AG04450 (cell line): Measurements from ENCODE around the gene ATAD3A. TPM values are rescaled to one million over a fixed set of nuclear protein-coding genes. Genes with fewer than 3 reads are reported as not detected.
A peak's percentile ranks its signal among the peaks of the same experiment; 100 is the strongest.

Source experiments
- CTCF ChIA-PET: fragments of 300-600, 350-600 bp; formaldehyde crosslinking; extraction: SDS; loops from one replicate; lab custom pipeline; 2022; ENCODE audit warnings: antibody characterized with exemption, inconsistent platforms; lab: Charles Lee
- POLR2A ChIA-PET: fragments of 350-600 bp; formaldehyde crosslinking; extraction: SDS; loops from one replicate; lab custom pipeline; 2021; ENCODE audit warnings: antibody characterized with exemption, inconsistent platforms; lab: Yijun Ruan, JAX
- DNase-seq: peaks from one replicate; pipeline ENCODE4 v3.0.0-alpha.2; 2011; ENCODE audit warnings: low read depth, low spot score
- H3K27ac ChIP-seq: one replicate; pipeline ENCODE4 v1.5.1; 2012; ENCODE audit warnings: low read depth, low read length, control low read depth
- H3K27me3 ChIP-seq: one replicate; pipeline ENCODE4 v1.6.0; 2012; ENCODE audit warnings: low read length; ENCODE audit not compliant: control insufficient read depth, insufficient read depth
- H3K4me3 ChIP-seq: 2 replicates; pipeline ENCODE4 v1.5.1; 2011; ENCODE audit warnings: mild to moderate bottlenecking, low read depth, low read length, control low read depth
- H3K9me3 ChIP-seq: 2 replicates; pipeline ENCODE4 v1.5.1; 2012; ENCODE audit warnings: low read length; ENCODE audit not compliant: control insufficient read depth, insufficient read depth
- CTCF ChIP-seq: IDR thresholded peaks from 2 replicates; pipeline ENCODE4 v1.5.1; 2011; ENCODE audit warnings: low read depth, low read length, control low read depth, inconsistent platforms
- polyA plus RNA-seq: library from polyadenylated mRNA; depleted of rRNA; stranded (reverse); fragments of >200 nt; gene quantifications from 2 replicates; pipeline ENCODE4 v1.2.3, GENCODE V29; 2011

Gene ATAD3A
- polyA plus RNA-seq, 1 experiment, result 8.5 TPM

DNA sequence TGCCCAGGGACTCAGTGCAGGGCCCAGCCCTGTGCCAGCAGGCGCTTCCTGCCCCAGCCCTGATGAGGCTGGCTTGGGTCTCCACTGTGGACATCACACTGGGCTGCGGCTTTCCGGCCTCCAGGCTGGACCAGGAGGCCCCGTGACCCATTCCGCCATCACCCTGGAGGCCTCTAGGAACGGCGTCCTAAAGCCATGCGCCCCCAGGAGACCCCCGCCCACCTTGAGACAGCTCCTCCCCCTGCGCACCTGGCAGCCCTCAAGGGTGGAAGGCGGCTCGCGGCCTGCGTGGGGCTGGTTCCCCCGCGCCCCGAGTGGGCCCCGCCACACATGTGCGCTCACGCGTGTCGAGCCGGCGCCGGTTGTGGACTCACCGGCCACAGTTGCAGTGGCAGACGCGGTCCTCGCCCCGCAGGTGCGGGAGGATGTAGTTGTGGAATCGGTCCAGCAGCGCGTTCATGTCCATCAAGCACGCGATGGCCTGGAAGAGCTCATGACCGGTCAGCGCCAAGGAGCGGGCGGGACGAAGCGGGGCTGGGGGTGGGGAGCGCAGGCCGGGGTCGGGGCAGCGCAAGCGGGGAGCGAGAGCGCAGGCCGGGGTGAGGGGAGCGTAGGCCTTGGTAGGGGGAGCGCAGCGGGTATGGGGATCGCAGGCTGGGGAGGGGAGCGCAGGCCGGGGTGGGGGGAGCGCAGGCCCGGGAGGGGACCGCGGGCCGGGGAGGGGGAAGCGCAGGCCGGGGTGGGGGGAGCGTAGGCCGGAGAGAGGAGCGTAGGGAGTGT lies 27.5 kb downstream of the ATAD3A start:
- Histone ChIP-seq H3K9me3 (no peaks in the 10 kb centered on the region; the same call in 1 of the 2 replicates), H3K4me3 (peak overlapping the region; percentile 69), H3K27me3 (no peaks in the 10 kb centered on the region), H3K27ac (no peak overlapping the region)
- ChIA-PET POLR2A (no interaction called here), CTCF (no interaction called here)
- no peak for TF ChIP-seq CTCF
- DNase-seq, result no peak

DNA sequence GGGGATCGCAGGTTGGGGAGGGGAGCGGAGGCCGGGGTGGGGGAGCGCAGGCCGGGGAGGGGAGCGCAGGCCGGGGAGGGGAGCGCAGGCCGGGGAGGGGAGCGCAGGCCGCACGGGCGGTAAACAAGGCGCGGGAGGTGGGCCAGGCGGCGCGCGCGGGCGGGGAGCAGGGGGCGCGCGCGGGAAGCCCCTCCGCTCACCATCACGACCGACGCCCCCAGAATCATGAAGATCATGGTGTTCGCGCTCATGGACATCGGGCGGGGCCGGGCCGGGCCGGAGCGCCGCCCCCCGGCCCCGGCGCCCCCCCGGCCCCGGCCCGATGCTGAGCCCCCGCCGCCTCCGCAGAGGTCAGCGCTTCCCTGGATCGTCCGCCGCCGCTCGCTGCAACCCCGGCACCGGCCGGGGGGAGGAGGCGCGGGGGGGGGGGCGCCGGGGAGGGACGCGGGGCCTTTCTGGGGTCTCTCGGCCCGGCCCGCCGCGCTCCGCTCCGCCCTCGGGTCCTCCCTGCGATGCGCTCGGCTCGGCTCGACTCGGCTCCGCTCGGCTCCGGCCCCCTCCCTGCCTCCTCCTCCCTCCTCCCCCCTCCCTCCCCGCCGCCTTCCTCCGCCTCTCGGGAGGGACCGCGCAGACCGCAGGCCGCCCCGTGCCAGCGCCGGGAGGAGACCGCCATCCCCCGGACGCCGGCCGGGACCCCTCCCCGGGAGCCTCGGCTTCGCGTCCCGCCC lies 28.3 kb downstream of the ATAD3A start, which contains the start of gene TMEM240:
TMEM240 (minus strand) TSS at position 535 of the 728 bp plus-strand sequence; CDS start at position 257, 278 bp downstream.
- no peak for TF ChIP-seq CTCF
- POLR2A ChIA-PET, result no interaction called here
- Histone ChIP-seq H3K4me3 (peak within 1 kb of the TSS; percentile 69), H3K27ac (no peak within 1 kb of the TSS), H3K27me3 (no peaks in the 10 kb centered on the region), H3K9me3 (no peaks in the 10 kb centered on the region; the same call in 1 of the 2 replicates)
- CTCF ChIA-PET, result no interaction called here
- peak; percentile 32 for DNase-seq

- no peak for DNase-seq
- peak overlapping the region; percentile 69 for H3K4me3 ChIP-seq
- ChIA-PET POLR2A (no interaction called here), CTCF (interaction anchor here (1.0 kb wide), 1 partner anchor 10 kb away, joined by 5 read pairs; no protein-coding TSS in a partner anchor)
- H3K27ac ChIP-seq, result no peak overlapping the region
- TF ChIP-seq CTCF, result no peak
- H3K27me3 ChIP-seq, result no peaks in the 10 kb centered on the region
- no peaks in the 10 kb centered on the region; the same call in 1 of the 2 replicates for H3K9me3 ChIP-seq
Measured at GRCh38 chr1:1540818-1541628, 29.1 kb downstream of the ATAD3A start.

DNA sequence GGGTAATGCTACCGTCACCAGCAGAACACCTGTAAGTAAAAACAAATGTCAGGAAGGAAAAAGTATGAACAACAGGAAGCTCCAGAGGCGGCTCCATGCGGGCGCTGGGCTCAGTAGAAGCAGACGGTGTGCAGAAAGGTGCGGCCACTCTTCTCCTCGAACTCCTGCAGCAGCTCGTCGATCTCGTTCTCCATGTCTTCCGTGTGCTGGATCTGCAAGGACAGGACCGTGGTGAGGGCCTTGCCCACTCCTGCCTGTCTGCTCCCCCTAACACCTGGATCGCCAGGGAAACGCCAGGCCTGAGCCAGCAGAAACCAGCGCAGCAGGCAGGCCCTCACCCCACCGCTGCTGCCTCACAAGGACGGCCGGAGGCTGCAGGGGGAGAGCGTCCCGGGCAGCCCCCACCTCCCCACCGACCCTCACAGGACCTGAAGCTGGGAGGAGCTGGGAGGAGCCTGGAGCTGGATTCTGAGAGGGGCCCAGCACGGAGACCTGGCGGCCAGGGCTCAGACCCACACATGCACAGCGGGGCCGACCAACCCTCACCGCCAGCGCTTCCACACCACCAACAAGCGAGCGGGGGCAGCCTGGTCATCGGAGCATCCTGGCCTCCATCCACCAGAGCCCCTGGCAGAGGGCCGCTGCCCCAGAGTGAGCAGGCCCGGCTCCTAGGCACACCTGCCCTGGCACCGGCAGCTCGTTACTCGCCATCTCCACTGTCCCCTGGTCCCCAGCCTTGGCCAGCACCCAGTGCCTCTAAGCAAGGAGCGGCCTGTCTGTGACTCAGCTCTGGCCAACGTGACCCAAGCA lies 30.2 kb downstream of the ATAD3A start:
- ChIA-PET CTCF (interaction anchor here (1.0 kb wide), 1 partner anchor 9 kb away, joined by 5 read pairs; no protein-coding TSS in a partner anchor), POLR2A (no interaction called here)
- no peak for DNase-seq
- H3K4me3 ChIP-seq, result no peak overlapping the region
- no peaks in the 10 kb centered on the region for H3K27me3 ChIP-seq
- no peak for TF ChIP-seq CTCF
- no peaks in the 10 kb centered on the region; the same call in 1 of the 2 replicates for H3K9me3 ChIP-seq
- no peak overlapping the region for H3K27ac ChIP-seq
